ENCODE data around the gene RDM1.

- TF ChIP-seq CTCF (conservative IDR thresholded peaks at IDR 0.05; ENCODE audit: low read depth, low read length) (no peak), POLR2A (IDR thresholded peaks at IDR 0.05; ENCODE audit: low read depth, low read length) (no peak), MAFK (IDR thresholded peaks at IDR 0.05; ENCODE audit: low read depth, low read length) (no peak), NFE2L2 (IDR thresholded peaks at IDR 0.05; ENCODE audit: low read depth, low read length) (no peak), RFX5 (IDR thresholded peaks at IDR 0.05; ENCODE audit: low read depth, low read length) (no peak), FOS (IDR thresholded peaks at IDR 0.05; ENCODE audit: low read depth, low read length) (no peak), ELK1 (IDR thresholded peaks at IDR 0.05; ENCODE audit: borderline replicate concordance, low read depth, low read length) (no peak), USF2 (IDR thresholded peaks at IDR 0.05; ENCODE audit: low read depth, low read length) (no peak), SMC3 (IDR thresholded peaks at IDR 0.05; ENCODE audit: low read depth, low read length) (no peak), RAD21 (IDR thresholded peaks at IDR 0.05; ENCODE audit: low read length) (no peak), MAZ (IDR thresholded peaks at IDR 0.05; ENCODE audit: borderline replicate concordance, low read depth, low read length) (no peak), CEBPB (IDR thresholded peaks at IDR 0.05; ENCODE audit: low read depth, low read length) (no peak), CHD1 (IDR thresholded peaks at IDR 0.05; ENCODE audit: low read depth, low read length) (no peak), BHLHE40 (IDR thresholded peaks at IDR 0.05; ENCODE audit: low read depth, low read length) (no peak)
These were observed 23.1 kb upstream of the RDM1 start for GRCh38 chr17:35953720-35954119.
